ENCODE results near the gene MAML2.

- no peak for TF ChIP-seq CTCF (IDR thresholded peaks at IDR 0.05)
- TF ChIP-seq EP300 (IDR thresholded peaks at IDR 0.05; ENCODE audit: low read depth): no peak
Observed at GRCh38 chr11:96122601-96123074, 220.4 kb downstream of the MAML2 start.
